ENCODE results near the gene ZNF282.

DNA sequence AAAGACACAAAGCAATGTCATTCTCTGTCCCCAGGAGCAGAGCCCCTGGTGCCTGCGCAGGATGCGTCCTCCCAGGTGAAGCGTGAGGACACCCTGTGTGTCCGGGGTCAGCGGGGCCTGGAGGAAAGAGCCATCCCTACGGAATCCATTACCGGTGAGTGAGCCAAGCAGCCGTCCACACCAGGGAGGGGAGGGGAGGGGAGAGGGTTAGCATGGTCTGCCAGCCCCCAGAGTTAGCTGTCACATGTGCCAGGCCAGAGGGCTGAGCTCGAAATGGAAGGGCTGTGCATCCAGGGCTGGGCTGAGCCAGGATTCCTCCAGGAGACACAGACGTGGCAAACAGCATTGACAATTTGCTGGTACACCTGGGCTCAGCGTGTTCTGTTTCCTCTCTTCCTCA lies 15.2 kb downstream of the ZNF282 start:
- TF ChIP-seq, protein P1, sequence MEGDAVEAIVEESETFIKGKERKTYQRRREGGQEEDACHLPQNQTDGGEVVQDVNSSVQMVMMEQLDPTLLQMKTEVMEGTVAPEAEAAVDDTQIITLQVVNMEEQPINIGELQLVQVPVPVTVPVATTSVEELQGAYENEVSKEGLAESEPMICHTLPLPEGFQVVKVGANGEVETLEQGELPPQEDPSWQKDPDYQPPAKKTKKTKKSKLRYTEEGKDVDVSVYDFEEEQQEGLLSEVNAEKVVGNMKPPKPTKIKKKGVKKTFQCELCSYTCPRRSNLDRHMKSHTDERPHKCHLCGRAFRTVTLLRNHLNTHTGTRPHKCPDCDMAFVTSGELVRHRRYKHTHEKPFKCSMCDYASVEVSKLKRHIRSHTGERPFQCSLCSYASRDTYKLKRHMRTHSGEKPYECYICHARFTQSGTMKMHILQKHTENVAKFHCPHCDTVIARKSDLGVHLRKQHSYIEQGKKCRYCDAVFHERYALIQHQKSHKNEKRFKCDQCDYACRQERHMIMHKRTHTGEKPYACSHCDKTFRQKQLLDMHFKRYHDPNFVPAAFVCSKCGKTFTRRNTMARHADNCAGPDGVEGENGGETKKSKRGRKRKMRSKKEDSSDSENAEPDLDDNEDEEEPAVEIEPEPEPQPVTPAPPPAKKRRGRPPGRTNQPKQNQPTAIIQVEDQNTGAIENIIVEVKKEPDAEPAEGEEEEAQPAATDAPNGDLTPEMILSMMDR (IDR thresholded peaks at IDR 0.05; ENCODE audit: insufficient read depth, low read length, poor library complexity, severe bottlenecking), result no peak
- TF ChIP-seq EZH2phosphoT487 (conservative IDR thresholded peaks at IDR 0.05; ENCODE audit: low read length), result no peak

Measured in SU-DHL-6 (cell line).